Tibial artery (tissue), 4 donors: ENCODE results near the gene ANKRD30BL.
A peak's percentile ranks its signal among the peaks of the same experiment; 100 is the strongest.
"Not testable (repeated sequence)": the region's sequence is repeated elsewhere in the genome, so short reads cannot be mapped to it uniquely, and the experiment has no call there.

Experiments
- DNase-seq, 2 donors: peaks; one replicate each; pipeline ENCODE4 v3.0.0-alpha.2; 2019
- H3K27ac ChIP-seq, 2 donors: fragments of 200-600 bp; sonication (generic) in 1 of 2; 1 replicate in 1 of 2; 2 replicates in 1 of 2; pipeline ENCODE4 v1.5.1; 2018 to 2019; ENCODE audit warnings: mild to moderate bottlenecking in 1 of 2
- H3K27me3 ChIP-seq, 2 donors: fragments of 200-600 bp; sonication (generic) in 1 of 2; one replicate each; pipeline versions ENCODE4 v1.5.1 to v1.6.0; 2016 to 2019
- H3K36me3 ChIP-seq, 3 donors: fragments of 200-600 bp; sonication (generic) in 2 of 3; one replicate each; pipeline ENCODE4 v1.5.1; 2016 to 2019; ENCODE audit warnings: mild to moderate bottlenecking in 2 of 3
- H3K4me1 ChIP-seq, 4 donors: fragments of 200-600 bp; sonication (generic) in 2 of 4; 1 replicate in 3 of 4; 2 replicates in 1 of 4; pipeline ENCODE4 v1.5.1; 2016 to 2019
- H3K4me3 ChIP-seq, 2 donors: fragments of 200-600 bp; sonication (generic) in 1 of 2; 1 replicate in 1 of 2; 2 replicates in 1 of 2; pipeline ENCODE4 v1.5.1; 2018 to 2019; ENCODE audit warnings: mild to moderate bottlenecking in 2 of 2
- H3K9me3 ChIP-seq, 3 donors: fragments of 200-600 bp; sonication (generic) in 1 of 3; one replicate each; pipeline ENCODE4 v1.5.1; 2016 to 2019
- CTCF ChIP-seq, 2 experiments: fragments of 200-600 bp in 1 of 2; fragments of 450-650 bp in 1 of 2; IDR thresholded peaks; one replicate each; pipeline ENCODE4 v1.5.1; 2017 to 2019; ENCODE audit warnings: antibody characterized with exemption in 2 of 2, mild to moderate bottlenecking in 1 of 2, moderate library complexity in 1 of 2
- intact Hi-C: fragments of 100-400 bp; cut with DNase I; formaldehyde crosslinking; loops from one replicate; pipeline ENCODE4 v1.15.0; 2023; ENCODE audit warnings: low total_unique reads

Gene ANKRD30BL

GRCh38 chr2:132161161-132162124, at the start of gene ANKRD30BL:
Gene ANKRD30BL, minus strand, starts transcription at chr2:132161952. Its CDS starts 247 bp downstream, at chr2:132161705.
- H3K9me3 ChIP-seq, H3K4me3 ChIP-seq, H3K4me1 ChIP-seq, H3K36me3 ChIP-seq, H3K27ac ChIP-seq, intact Hi-C loops, DNase-seq, H3K27me3 ChIP-seq: not testable (repeated sequence)

- H3K36me3 ChIP-seq, H3K9me3 ChIP-seq, H3K27me3 ChIP-seq: not testable (repeated sequence)
Measured at GRCh38 chr2:132202866-132203265, 41.1 kb upstream of the ANKRD30BL start.

GRCh38 chr2:132192854-132193253, 31.1 kb upstream of the ANKRD30BL start:
- H3K36me3 ChIP-seq, H3K27me3 ChIP-seq, H3K9me3 ChIP-seq, H3K4me3 ChIP-seq, intact Hi-C loops, DNase-seq, H3K27ac ChIP-seq, H3K4me1 ChIP-seq: not testable (repeated sequence)

More at GRCh38 chr2:132202866-132203265, 41.1 kb upstream of the ANKRD30BL start:
- intact Hi-C loops, DNase-seq, H3K4me3 ChIP-seq, H3K4me1 ChIP-seq, H3K27ac ChIP-seq: not testable (repeated sequence)

GRCh38 chr2:132167100-132167499, 5.3 kb upstream of the ANKRD30BL start:
- DNase-seq, H3K36me3 ChIP-seq, intact Hi-C loops: not testable (repeated sequence)

GRCh38 chr2:132162125-132162660, 441 bp upstream of the ANKRD30BL start:
- H3K27ac ChIP-seq, H3K4me1 ChIP-seq, H3K27me3 ChIP-seq, H3K9me3 ChIP-seq, intact Hi-C loops, H3K36me3 ChIP-seq, H3K4me3 ChIP-seq, DNase-seq: not testable (repeated sequence)

More at GRCh38 chr2:132167100-132167499, 5.3 kb upstream of the ANKRD30BL start:
- not testable (repeated sequence) for H3K9me3 ChIP-seq, H3K27ac ChIP-seq, H3K27me3 ChIP-seq, H3K4me3 ChIP-seq, H3K4me1 ChIP-seq

- H3K4me1 ChIP-seq, H3K27me3 ChIP-seq, H3K36me3 ChIP-seq, H3K4me3 ChIP-seq, H3K9me3 ChIP-seq, intact Hi-C loops, H3K27ac ChIP-seq: not testable (repeated sequence)
- peak in 1 of 2 donors; percentile 45 for DNase-seq
- peak; percentile 55 to 57 for TF ChIP-seq CTCF (IDR thresholded peaks at IDR 0.05)
Measured at GRCh38 chr2:132146774-132147173, 15.0 kb downstream of the ANKRD30BL start.
